Epithelial cell of proximal tubule (primary cell): ENCODE results near the gene GNPTG. TPM values are rescaled to one million over a fixed set of nuclear protein-coding genes. Genes with fewer than 3 reads are reported as not detected.
A peak's percentile ranks its signal among the peaks of the same experiment; 100 is the strongest.

ENCODE experiments used
- DNase-seq: peaks from one replicate; pipeline ENCODE4 v3.0.0-alpha.2; 2011; ENCODE audit warnings: low read depth
- H3K4me3 ChIP-seq: 2 replicates; pipeline ENCODE4 v1.5.1; 2011; ENCODE audit warnings: low read depth, mild to moderate bottlenecking, low read length
- total RNA-seq: library from RNA; depleted of rRNA; stranded (reverse); fragments of >200 nt; gene quantifications from 2 replicates; pipeline ENCODE4 v1.2.3, GENCODE V29; 2015
- TF ChIP-seq, protein P1 (sequence below): conservative IDR thresholded peaks from 2 replicates; pipeline ENCODE4 v1.5.1; 2012; ENCODE audit warnings: low read depth, mild to moderate bottlenecking, low read length

GNPTG gene
- total RNA-seq, 1 donor from 2014 or later: 63.9 TPM

GRCh38 chr16:1374418-1375297 is 22.9 kb downstream of the GNPTG start:
- no peak for DNase-seq
- H3K4me3 ChIP-seq: no peak overlapping the region
- TF ChIP-seq, protein P1, sequence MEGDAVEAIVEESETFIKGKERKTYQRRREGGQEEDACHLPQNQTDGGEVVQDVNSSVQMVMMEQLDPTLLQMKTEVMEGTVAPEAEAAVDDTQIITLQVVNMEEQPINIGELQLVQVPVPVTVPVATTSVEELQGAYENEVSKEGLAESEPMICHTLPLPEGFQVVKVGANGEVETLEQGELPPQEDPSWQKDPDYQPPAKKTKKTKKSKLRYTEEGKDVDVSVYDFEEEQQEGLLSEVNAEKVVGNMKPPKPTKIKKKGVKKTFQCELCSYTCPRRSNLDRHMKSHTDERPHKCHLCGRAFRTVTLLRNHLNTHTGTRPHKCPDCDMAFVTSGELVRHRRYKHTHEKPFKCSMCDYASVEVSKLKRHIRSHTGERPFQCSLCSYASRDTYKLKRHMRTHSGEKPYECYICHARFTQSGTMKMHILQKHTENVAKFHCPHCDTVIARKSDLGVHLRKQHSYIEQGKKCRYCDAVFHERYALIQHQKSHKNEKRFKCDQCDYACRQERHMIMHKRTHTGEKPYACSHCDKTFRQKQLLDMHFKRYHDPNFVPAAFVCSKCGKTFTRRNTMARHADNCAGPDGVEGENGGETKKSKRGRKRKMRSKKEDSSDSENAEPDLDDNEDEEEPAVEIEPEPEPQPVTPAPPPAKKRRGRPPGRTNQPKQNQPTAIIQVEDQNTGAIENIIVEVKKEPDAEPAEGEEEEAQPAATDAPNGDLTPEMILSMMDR: no peak

- TF ChIP-seq, protein P1: no peak
- DNase-seq: no peak
Measured at GRCh38 chr16:1375298-1375640, 23.5 kb downstream of the GNPTG start.

GRCh38 chr16:1375741-1376410 is 24.1 kb downstream of the GNPTG start:
- TF ChIP-seq, protein P1: no peak
- H3K4me3 ChIP-seq: no peak overlapping the region
- no peak for DNase-seq

More at GRCh38 chr16:1375298-1375640, 23.5 kb downstream of the GNPTG start:
- no peak overlapping the region for H3K4me3 ChIP-seq

DNA sequence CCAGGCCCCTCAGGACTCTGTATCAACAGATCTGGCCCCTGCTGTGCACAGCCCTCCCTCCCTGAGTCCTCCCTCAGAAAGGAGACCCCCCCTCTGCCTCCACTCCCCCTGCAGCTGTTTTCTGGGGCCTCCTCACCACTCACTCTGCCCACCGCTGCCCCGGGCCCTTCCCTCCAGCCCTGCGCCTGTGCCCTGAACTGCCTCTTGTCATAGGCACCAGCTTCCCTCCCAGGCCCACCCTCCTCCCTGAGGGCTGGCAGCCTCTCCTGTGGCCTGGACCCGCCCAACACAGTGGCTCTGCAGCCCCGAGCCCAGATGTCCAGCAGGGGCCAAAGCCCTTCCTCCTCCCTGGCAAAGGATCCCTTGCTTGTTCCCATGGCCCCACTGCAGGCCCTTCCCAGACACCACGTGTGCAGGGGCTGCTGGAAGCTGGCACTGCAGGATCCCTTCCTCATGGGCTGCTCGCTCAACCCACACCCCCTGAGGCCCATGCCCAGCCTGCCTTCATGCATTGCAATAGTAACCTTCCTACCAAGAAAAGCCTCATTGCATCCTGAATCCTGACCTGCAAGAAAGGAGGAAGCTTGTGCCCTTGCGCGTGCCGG is 25.8 kb downstream of the GNPTG start:
- DNase-seq: no peak
- TF ChIP-seq, protein P1: no peak
- H3K4me3 ChIP-seq: no peak overlapping the region

DNA sequence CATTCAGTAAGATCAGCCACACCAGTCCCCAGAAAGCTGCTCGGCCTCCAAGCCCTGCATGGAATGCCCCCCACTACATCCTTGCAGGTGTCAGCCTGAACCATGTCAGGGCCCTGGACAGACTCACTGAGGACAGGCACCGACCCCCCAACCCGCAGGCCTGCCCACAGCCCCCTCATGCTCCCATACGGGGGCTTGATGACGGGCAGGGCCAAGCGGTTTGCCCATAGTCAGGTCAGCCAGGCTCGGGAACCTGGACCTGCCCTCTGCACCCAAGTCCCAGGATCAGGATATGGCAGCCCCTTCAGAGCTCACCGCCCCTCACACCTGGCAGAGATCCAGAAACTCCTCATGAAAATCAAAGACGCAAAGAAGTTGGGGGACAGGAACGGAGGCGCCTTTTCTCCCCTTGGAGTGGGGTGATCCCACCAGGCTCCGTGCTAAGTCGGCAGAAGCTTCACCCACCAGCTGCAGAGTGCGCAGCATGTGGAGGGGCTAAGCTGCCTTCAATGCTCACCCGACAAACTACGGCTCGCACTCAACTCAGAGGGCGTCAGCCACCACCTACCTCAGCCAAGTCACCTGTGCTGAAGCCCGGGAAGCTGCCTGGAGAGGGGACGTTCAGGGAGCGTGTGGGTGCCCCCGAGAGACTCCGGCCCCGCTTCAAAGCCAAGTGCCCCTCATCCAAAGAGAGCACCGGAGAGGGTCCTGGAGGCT is 26.5 kb downstream of the GNPTG start:
- peak overlapping the region; percentile 60 for H3K4me3 ChIP-seq
- DNase-seq: no peak
- TF ChIP-seq, protein P1: no peak

DNA sequence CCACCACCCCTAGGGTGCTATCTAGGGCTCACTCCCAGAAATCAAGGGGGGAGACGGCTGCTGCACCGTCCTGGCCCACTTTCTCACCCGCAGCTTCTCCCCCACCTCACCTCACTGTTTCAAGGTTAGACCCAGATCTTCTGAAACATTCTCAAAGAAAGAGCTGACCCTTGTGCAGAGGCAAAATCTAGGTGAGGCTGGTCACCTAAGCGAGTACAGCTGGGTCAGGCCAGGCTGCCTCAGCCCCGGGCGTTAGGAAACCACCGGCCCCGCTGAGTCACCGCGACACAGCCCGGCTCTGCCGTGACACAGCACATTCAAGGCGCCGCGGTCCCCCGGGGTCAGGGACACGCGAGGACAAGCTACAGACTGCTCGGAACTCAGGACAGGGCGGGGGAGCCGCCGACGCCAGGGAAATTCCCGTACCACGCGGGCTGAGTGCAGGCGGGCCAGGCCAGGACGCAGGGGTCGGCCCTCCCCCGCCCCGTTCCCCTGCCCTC is 27.1 kb downstream of the GNPTG start:
- TF ChIP-seq, protein P1: no peak
- H3K4me3 ChIP-seq: peak overlapping the region; percentile 60
- peak; percentile 12 for DNase-seq
